ENCODE results near the gene LIPH.
A peak's percentile ranks its signal among the peaks of the same experiment; 100 is the strongest.

Gene LIPH

DNA sequence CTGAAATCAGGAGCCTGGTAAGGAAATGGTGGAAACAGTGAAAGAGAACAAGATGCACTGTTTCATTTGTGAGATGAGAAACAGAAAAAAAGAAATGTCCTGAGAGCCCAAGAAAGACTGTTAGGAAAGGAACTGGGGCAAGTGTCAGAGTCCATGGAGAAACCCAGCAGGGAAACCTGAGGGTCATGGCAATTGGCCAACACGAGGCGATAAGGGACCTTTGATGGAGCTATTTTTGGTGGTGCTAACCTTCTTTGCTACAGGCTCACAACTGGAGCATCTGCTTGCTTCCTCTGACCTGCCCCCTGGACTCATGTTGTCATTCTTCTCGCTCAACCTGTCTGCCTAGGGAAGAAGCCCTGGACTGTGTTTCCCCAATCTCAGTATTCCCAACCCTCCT lies 49.4 kb downstream of the LIPH start:
- TF ChIP-seq, protein P1, sequence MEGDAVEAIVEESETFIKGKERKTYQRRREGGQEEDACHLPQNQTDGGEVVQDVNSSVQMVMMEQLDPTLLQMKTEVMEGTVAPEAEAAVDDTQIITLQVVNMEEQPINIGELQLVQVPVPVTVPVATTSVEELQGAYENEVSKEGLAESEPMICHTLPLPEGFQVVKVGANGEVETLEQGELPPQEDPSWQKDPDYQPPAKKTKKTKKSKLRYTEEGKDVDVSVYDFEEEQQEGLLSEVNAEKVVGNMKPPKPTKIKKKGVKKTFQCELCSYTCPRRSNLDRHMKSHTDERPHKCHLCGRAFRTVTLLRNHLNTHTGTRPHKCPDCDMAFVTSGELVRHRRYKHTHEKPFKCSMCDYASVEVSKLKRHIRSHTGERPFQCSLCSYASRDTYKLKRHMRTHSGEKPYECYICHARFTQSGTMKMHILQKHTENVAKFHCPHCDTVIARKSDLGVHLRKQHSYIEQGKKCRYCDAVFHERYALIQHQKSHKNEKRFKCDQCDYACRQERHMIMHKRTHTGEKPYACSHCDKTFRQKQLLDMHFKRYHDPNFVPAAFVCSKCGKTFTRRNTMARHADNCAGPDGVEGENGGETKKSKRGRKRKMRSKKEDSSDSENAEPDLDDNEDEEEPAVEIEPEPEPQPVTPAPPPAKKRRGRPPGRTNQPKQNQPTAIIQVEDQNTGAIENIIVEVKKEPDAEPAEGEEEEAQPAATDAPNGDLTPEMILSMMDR (IDR thresholded peaks at IDR 0.05; ENCODE audit: control insufficient read depth, extremely low read depth, insufficient read depth): no peak
- no peak overlapping the region for H3K4me3 ChIP-seq (ENCODE audit: low read depth, low read length)
- DNase-seq (ENCODE audit: low read depth): no peak

DNA sequence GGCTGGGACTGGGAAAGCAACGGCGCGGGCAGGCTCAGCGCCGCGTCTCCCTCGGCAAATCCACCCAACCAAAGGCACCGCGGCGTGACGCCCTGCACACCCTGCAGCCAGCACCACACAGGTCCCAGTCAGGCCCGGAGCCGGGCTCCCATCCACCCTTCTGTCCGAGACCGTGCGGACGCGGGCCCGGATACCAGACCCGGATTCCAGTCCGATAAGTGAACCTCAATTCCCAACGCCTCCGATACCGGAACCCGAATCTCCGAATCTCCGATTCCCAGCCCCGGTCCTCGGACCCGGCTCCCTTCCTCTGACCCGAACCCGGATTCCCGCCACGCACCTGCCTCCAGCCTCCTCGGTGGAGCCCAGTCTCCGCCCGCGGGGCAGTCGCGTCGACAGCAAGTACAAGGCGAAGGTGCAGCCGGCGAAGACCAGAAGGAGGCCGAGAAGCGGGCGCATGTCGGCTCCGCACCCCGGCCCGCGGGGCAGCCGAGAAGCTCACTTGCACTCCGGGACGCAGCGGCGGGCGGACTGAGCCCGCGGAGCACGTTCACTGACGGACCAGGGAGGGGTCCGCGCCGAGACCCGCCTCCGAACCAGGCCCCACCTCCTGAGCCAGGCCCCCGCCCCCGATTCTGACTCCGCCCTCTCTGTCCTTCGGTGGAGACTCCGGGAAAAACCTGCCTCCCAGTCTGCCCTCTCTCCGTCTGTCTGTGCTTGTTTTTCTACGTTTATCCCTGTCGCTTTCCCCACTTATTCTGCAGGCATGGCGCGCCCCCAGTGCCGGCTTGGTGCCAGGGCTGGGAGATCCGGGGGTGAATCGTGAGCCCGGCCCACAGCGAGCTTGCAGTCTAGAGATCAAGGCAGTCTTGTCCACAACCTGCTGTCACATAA lies 53.6 kb downstream of the LIPH start, which contains the start of gene TMEM41A:
TSS of gene TMEM41A (minus strand) at position 533 of the 894 bp plus-strand sequence. CDS start at position 459, 74 bp downstream.
- peak; percentile 68 for DNase-seq (ENCODE audit: low read depth)
- peak within 1 kb of the TSS; percentile 84 for H3K4me3 ChIP-seq (ENCODE audit: low read depth, low read length)
- TF ChIP-seq, protein P1 (IDR thresholded peaks at IDR 0.05; ENCODE audit: control insufficient read depth, extremely low read depth, insufficient read depth): no peak

DNA sequence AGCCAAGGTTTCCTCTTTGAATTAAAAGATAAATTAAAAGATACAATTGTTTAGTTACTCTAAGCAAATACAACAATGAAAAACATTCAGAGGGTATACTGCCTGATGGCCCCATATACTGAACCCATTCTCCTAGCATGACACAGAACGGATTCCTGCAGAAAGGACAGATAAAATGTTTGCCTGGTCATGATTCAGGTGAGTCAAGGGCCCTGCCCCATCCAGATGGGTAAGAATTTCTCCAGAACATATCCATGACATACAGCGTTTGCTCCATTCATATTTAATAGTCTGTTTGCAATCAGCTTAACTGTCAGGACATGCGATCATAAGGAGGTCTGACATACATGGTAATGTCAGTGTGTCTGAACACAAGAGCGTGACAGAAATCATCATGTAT lies 62.1 kb downstream of the LIPH start:
- DNase-seq (ENCODE audit: low read depth): no peak
- TF ChIP-seq, protein P1 (IDR thresholded peaks at IDR 0.05; ENCODE audit: control insufficient read depth, extremely low read depth, insufficient read depth): no peak
- no peak overlapping the region for H3K4me3 ChIP-seq (ENCODE audit: low read depth, low read length)

DNA sequence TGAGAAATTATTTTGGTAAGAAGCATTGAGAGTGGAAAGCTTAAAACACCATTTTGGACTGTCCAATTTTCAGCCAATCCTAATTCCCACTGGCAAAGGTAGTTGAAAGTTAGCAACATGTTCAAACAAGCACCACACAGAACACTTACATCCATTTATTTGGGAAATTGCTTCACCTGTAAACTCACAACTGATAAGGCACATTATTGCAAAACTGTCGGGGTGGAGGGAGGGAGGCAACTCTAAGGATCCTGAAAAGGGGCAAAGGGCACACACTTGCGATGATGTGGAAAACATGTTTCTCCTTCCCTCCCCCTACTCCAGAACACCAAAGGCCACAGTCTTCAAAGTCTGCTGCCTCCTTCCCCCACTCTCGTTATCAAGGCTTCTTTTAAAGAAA lies 62.9 kb downstream of the LIPH start:
- TF ChIP-seq, protein P1 (IDR thresholded peaks at IDR 0.05; ENCODE audit: control insufficient read depth, extremely low read depth, insufficient read depth): no peak
- H3K4me3 ChIP-seq (ENCODE audit: low read depth, low read length): no peak overlapping the region
- no peak for DNase-seq (ENCODE audit: low read depth)

DNA sequence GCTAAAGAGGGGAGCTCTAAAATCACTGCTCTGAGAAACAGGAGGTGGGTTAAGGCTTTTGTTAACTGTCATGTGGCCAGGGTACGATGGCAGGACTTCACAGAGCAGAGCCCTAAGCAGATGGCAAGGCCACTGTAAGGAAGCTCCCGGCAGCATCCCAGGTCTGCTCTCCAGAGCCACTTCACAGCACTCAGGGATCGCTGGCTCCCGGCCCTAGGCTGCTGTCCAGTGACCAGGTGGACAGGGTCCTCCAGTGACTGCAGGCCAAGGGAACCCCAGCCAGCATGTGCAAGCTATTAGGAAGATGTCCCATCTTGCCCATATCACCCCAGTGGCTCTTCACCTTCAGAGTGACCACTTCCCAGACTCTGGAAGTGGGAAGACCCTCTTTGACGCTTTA lies 63.9 kb downstream of the LIPH start:
- TF ChIP-seq, protein P1 (IDR thresholded peaks at IDR 0.05; ENCODE audit: control insufficient read depth, extremely low read depth, insufficient read depth): no peak
- no peak overlapping the region for H3K4me3 ChIP-seq (ENCODE audit: low read depth, low read length)
- no peak for DNase-seq (ENCODE audit: low read depth)

DNA sequence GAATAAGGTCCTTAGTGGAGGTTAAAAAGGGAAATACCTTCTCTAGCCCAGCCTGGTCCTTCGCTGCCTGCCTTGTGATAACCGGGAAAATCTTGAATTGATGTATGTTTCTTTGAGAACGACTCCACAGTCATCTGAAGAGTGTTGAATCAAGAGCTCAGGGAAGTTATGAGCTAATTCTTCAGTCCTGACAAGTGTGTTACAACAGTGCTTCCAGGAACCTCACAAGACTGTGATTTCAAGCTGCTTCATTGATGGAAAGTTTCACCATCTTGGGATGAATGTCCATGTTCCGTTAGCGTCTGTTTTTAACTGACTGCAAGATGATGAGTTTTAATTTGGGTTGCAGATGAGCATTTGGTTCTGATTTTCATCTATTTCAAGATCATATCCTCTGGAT lies 66.0 kb downstream of the LIPH start:
- TF ChIP-seq, protein P1 (IDR thresholded peaks at IDR 0.05; ENCODE audit: control insufficient read depth, extremely low read depth, insufficient read depth): no peak
- H3K4me3 ChIP-seq (ENCODE audit: low read depth, low read length): no peak overlapping the region
- no peak for DNase-seq (ENCODE audit: low read depth)

Measured in LNCaP clone FGC (cell line).